Measurements from ENCODE around the gene TMC1.

The TMC1 gene

GRCh38 chr9:72551306-72551705 is 29.9 kb downstream of the TMC1 start:
- no peak for DNase-seq (ENCODE audit: low read depth)
- in situ Hi-C loops (cut with HindIII; ENCODE audit: low sequenced_read_pairs), result no loop called here
- no peak for TF ChIP-seq CTCF (IDR thresholded peaks at IDR 0.05; ENCODE audit: low read depth, low read length, missing control alignments)
- no peak overlapping the region for H3K4me3 ChIP-seq (ENCODE audit: low read depth, low read length)

- in situ Hi-C loops (cut with HindIII; ENCODE audit: low sequenced_read_pairs), result no loop called here
- no peak for TF ChIP-seq CTCF (IDR thresholded peaks at IDR 0.05; ENCODE audit: low read depth, low read length, missing control alignments)
- no peak for DNase-seq (ENCODE audit: low read depth)
These were observed 30.9 kb downstream of the TMC1 start for GRCh38 chr9:72552356-72552755.

DNA sequence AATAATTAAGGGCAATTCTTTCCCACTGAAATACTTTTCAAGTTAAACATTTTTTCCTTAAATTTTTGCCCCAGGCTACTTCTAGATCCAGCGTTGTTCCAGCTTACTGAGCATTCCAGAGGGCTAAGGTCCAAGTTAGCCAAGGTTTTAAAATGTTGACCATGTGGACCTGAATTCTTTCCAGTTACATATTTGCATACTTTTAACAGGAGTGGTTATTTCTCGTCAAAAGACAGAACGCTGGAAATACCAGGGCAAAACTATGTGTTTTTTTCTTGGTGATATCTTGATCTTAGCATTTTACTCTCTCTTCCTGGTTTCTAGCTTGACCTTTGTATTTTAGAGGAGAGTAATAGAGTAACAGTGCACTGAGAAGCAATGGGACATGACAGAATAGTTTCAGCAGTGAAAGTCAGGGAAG is 32.8 kb downstream of the TMC1 start:
- TF ChIP-seq CTCF (IDR thresholded peaks at IDR 0.05; ENCODE audit: low read depth, low read length, missing control alignments), result no peak
- in situ Hi-C loops (cut with HindIII; ENCODE audit: low sequenced_read_pairs), result no loop called here
- DNase-seq (ENCODE audit: low read depth), result peak; percentile 90
- no peak overlapping the region for H3K4me3 ChIP-seq (ENCODE audit: low read depth, low read length)

More at GRCh38 chr9:72552356-72552755, 30.9 kb downstream of the TMC1 start:
- no peak overlapping the region for H3K4me3 ChIP-seq (ENCODE audit: low read depth, low read length)

DNA sequence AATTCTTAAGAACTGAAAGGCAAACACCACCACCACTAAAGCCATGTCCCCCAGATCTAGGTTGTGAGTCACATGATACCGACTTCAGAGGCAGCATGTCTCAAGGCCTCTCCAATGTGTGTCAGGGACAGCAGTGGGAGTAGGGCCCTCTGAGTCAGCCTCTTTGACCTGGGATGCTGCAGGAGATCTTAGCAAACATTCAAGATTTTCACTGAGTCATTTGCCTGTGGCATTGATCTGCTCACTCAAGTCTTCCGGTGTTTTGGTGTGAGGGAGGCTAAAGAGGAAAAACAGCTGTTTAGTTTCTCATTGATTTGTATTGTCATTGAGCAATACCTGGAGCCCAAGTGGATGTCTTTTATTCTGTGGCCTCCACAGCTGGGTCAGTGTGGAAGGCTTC is 36.1 kb downstream of the TMC1 start:
- DNase-seq (ENCODE audit: low read depth), result no peak
- no peak overlapping the region for H3K4me3 ChIP-seq (ENCODE audit: low read depth, low read length)
- no peak for TF ChIP-seq CTCF (IDR thresholded peaks at IDR 0.05; ENCODE audit: low read depth, low read length, missing control alignments)
- in situ Hi-C loops (cut with HindIII; ENCODE audit: low sequenced_read_pairs), result no loop called here

DNA sequence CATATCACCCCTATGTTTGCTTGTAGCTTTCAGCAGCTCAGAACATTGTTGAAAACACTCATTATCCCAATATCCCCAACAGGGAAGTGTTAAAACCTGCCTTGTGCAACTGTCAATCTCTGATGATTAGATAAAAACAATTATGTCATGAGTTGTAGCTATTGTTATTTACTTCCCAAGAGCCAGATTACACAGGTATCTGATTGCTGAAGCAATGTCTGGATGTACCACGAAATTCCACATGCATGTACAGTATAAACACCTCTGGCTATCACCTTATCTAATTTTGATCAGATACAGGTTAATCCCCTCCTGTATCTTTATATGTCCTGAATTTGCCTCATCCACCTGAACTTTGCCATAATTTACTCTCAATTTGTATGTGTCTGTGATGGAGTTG is 38.7 kb downstream of the TMC1 start:
- H3K4me3 ChIP-seq (ENCODE audit: low read depth, low read length), result no peak overlapping the region
- no peak for TF ChIP-seq CTCF (IDR thresholded peaks at IDR 0.05; ENCODE audit: low read depth, low read length, missing control alignments)
- in situ Hi-C loops (cut with HindIII; ENCODE audit: low sequenced_read_pairs), result no loop called here
- DNase-seq (ENCODE audit: low read depth), result no peak

- in situ Hi-C loops (cut with HindIII; ENCODE audit: low sequenced_read_pairs), result no loop called here
- no peak for DNase-seq (ENCODE audit: low read depth)
- no peak overlapping the region for H3K4me3 ChIP-seq (ENCODE audit: low read depth, low read length)
- no peak for TF ChIP-seq CTCF (IDR thresholded peaks at IDR 0.05; ENCODE audit: low read depth, low read length, missing control alignments)
These were observed 42.4 kb downstream of the TMC1 start for GRCh38 chr9:72563806-72564205.
